GM10248 (cell line): ENCODE results near the gene PDE4B.

Experiments
- CTCF ChIA-PET: fragments of 300-600 bp; sonication (Branson Sonifier 250); formaldehyde crosslinking; extraction: SDS; loops from one replicate; lab custom pipeline; 2021; ENCODE audit warnings: antibody characterized with exemption; lab: Yijun Ruan, JAX
- POLR2A ChIA-PET: fragments of 350-650 bp; sonication (Branson Sonifier 250); formaldehyde crosslinking; extraction: SDS; loops from one replicate; lab custom pipeline; 2020; ENCODE audit warnings: antibody characterized with exemption; lab: Yijun Ruan, JAX
- DNase-seq: peaks from one replicate; pipeline ENCODE4 v3.0.0; 2012; ENCODE audit errors: extremely low spot score
- CTCF ChIP-seq: IDR thresholded peaks from 2 replicates; pipeline ENCODE4 v1.5.1; 2012; ENCODE audit warnings: mild to moderate bottlenecking, low read depth; ENCODE audit errors: extremely low read depth, missing control alignments, control extremely low read depth

The PDE4B gene

GRCh38 chr1:66374561-66375111, 581.9 kb downstream of the PDE4B start:
- POLR2A ChIA-PET: no interaction called here
- CTCF ChIA-PET: interaction anchor here (1.1 to 5.0 kb wide), 10 partner anchors 10 to 131 kb away, joined by 3 to 47 read pairs (median 6); no protein-coding TSS in a partner anchor
- peak; percentile 47 for DNase-seq
- no peak for TF ChIP-seq CTCF

GRCh38 chr1:66375125-66375524, 582.4 kb downstream of the PDE4B start:
- ChIA-PET POLR2A (no interaction called here), CTCF (interaction anchor here (0.6 to 5.0 kb wide), 12 partner anchors 10 to 132 kb away, joined by 3 to 47 read pairs (median 5); no protein-coding TSS in a partner anchor)
- TF ChIP-seq CTCF: peak; percentile 24
- DNase-seq: no peak

- CTCF ChIA-PET: interaction anchor here (0.8 to 5.6 kb wide), 9 partner anchors 8 to 65 kb away, joined by 3 to 41 read pairs (median 4); no protein-coding TSS in a partner anchor
- POLR2A ChIA-PET: interaction anchor here (1.1 to 1.3 kb wide), 3 partner anchors 15 to 55 kb away, joined by 3 to 5 read pairs (median 3); no protein-coding TSS in a partner anchor
- TF ChIP-seq CTCF: no peak
- peak; percentile 53 for DNase-seq
Observed at GRCh38 chr1:66380452-66381212, 587.9 kb downstream of the PDE4B start.

GRCh38 chr1:66381621-66382275, 589.1 kb downstream of the PDE4B start:
- no peak for TF ChIP-seq CTCF
- no peak for DNase-seq
- CTCF ChIA-PET: interaction anchor here (0.8 to 5.6 kb wide), 8 partner anchors 9 to 64 kb away, joined by 3 to 41 read pairs (median 6); no protein-coding TSS in a partner anchor
- POLR2A ChIA-PET: no interaction called here

- CTCF ChIA-PET: interaction anchor here (1.2 to 5.6 kb wide), 3 partner anchors 11 to 63 kb away, joined by 3 to 41 read pairs (median 5); no protein-coding TSS in a partner anchor
- TF ChIP-seq CTCF: no peak
- DNase-seq: no peak
- POLR2A ChIA-PET: no interaction called here
Observed at GRCh38 chr1:66383168-66383567, 590.5 kb downstream of the PDE4B start.

GRCh38 chr1:66383611-66384010, 590.9 kb downstream of the PDE4B start:
- POLR2A ChIA-PET: interaction anchor here (1.0 kb wide), 1 partner anchor 13 kb away, joined by 3 read pairs; no protein-coding TSS in a partner anchor
- CTCF ChIA-PET: interaction anchor here (1.2 to 5.6 kb wide), 4 partner anchors 11 to 130 kb away, joined by 3 to 41 read pairs (median 4); no protein-coding TSS in a partner anchor
- no peak for TF ChIP-seq CTCF
- DNase-seq: no peak
